ENCODE data around the gene ARFGEF3. TPM values are rescaled to one million over a fixed set of nuclear protein-coding genes. Genes with fewer than 3 reads are reported as not detected.

ARFGEF3 gene
- total RNA-seq: 1 to 10 TPM; 1.7 to 3.7 TPM

- peaks cover 0 to 4% of the 10 kb centered on the region in 2 donors for H3K27me3 ChIP-seq
Measured at GRCh38 chr6:138161338-138162110, at the start of gene ARFGEF3. Gene ARFGEF3 (plus strand): TSS chr6:138161939. CDS start chr6:138162087, 148 bp downstream.

GRCh38 chr6:138113588-138114210, 48.0 kb upstream of the ARFGEF3 start:
- no peak for DNase-seq (ENCODE audit: low spot score)
- no peak for TF ChIP-seq CTCF (IDR thresholded peaks at IDR 0.05)
- Histone ChIP-seq H3K27ac (no peak overlapping the region), H3K27me3 (no peaks in the 10 kb centered on the region), H3K9me3 (no peaks in the 10 kb centered on the region), H3K36me3 (no peaks in the 10 kb centered on the region), H3K4me3 (no peak overlapping the region), H3K4me1 (no peaks in the 10 kb centered on the region)

More at GRCh38 chr6:138161338-138162110, at the start of gene ARFGEF3:
- DNase-seq (ENCODE audit: low spot score): no peak
- peak within 1 kb of the TSS; percentile 38 to 59 for H3K4me3 ChIP-seq
- peaks cover 0 to 17% of the 10 kb centered on the region in 2 donors for H3K4me1 ChIP-seq
- no peaks in the 10 kb centered on the region for H3K9me3 ChIP-seq
- peak within 1 kb of the TSS in 1 of 2 donors; percentile 47 for H3K27ac ChIP-seq
- no peak for TF ChIP-seq CTCF (IDR thresholded peaks at IDR 0.05)
- H3K36me3 ChIP-seq: no peaks in the 10 kb centered on the region

GRCh38 chr6:138115201-138115600, 46.5 kb upstream of the ARFGEF3 start:
- no peak for TF ChIP-seq CTCF (IDR thresholded peaks at IDR 0.05)
- H3K27ac ChIP-seq: no peak overlapping the region
- H3K9me3 ChIP-seq: no peaks in the 10 kb centered on the region
- H3K4me1 ChIP-seq: no peaks in the 10 kb centered on the region
- H3K4me3 ChIP-seq: no peak overlapping the region
- no peaks in the 10 kb centered on the region for H3K36me3 ChIP-seq
- no peak for DNase-seq (ENCODE audit: low spot score)
- no peaks in the 10 kb centered on the region for H3K27me3 ChIP-seq

GRCh38 chr6:138115877-138116660, 45.7 kb upstream of the ARFGEF3 start:
- no peaks in the 10 kb centered on the region for H3K27me3 ChIP-seq
- peak; percentile 68 for DNase-seq (ENCODE audit: low spot score)

GRCh38 chr6:138116661-138116999, 45.1 kb upstream of the ARFGEF3 start:
- no peak overlapping the region for H3K4me3 ChIP-seq
- H3K9me3 ChIP-seq: no peaks in the 10 kb centered on the region
- H3K36me3 ChIP-seq: no peaks in the 10 kb centered on the region
- no peak for TF ChIP-seq CTCF (IDR thresholded peaks at IDR 0.05)
- H3K4me1 ChIP-seq: no peaks in the 10 kb centered on the region
- DNase-seq (ENCODE audit: low spot score): no peak
- H3K27ac ChIP-seq: no peak overlapping the region
- H3K27me3 ChIP-seq: no peaks in the 10 kb centered on the region

More at GRCh38 chr6:138115877-138116660, 45.7 kb upstream of the ARFGEF3 start:
- Histone ChIP-seq H3K27ac (no peak overlapping the region), H3K4me1 (no peaks in the 10 kb centered on the region), H3K4me3 (no peak overlapping the region), H3K9me3 (no peaks in the 10 kb centered on the region), H3K36me3 (no peaks in the 10 kb centered on the region)
- TF ChIP-seq CTCF (IDR thresholded peaks at IDR 0.05): peak; percentile 61 to 83

All from right atrium auricular region (tissue), 2 donors.